ENCODE measurements around the gene KCNH1.

KCNH1 gene

DNA sequence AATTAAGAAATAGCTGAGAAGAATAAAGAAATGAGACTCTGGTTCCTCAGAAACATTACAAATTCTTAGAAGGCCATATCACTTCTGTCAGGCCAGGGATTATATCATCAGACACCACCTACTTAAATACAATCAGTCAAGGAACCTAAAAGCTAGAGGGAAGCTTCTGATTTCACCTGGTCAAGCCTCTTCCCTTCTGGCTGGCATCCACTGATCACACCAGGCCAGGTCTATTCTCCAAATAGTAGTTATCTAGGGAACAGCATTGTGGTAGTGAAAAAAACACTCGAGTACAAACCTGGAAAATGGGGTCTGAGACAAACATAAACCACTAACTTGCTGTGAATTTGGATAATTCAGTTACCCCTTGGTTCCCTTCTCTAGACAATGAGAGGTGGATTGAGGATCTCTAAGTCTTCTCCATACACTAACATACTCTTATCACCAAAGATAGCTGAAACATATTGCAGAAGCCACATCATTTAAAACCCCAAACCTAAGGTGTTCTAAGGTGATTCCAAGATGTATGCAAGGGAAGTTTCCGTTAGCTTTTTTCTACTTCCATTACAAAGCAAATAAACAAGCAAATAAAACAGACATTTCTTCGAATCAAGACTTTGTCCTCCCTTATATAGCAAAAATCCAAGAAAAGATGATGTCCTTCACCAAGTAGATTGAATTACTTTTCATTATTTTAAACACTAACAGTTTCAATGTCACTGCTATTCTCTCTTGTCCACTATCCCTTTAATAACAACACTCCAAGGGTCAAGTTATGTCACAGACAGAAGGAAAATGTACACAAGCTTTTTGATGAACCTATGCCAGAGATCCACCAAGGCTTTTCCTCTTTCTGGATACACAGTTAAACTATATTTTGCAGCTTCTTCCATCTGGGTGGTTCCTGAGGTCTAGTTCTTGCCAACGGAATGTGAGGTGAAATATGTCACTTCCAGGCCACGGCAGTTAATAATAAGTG, 212.9 kb downstream of the KCNH1 start:
- in situ Hi-C loops (cut with MboI; ENCODE audit: low sequenced_read_pairs): no loop called here

DNA sequence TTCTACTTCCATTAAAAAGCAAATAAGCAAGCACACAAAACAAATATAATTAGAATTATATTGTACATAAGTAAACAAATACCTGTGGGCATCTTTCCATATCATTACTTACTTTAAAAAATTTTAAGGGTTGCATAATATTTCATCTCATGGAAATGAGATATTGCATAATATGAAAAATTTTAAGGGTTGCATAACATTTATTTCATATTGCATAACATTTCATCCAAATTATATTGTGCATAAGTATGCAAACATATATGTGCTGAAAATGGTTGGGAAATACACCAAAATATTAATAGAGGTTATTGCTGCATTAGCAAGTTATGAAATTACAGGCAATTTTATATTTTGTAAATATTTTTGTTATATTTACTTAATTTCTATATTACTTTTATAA, 213.7 kb downstream of the KCNH1 start:
- in situ Hi-C loops (cut with MboI; ENCODE audit: low sequenced_read_pairs): no loop called here

DNA sequence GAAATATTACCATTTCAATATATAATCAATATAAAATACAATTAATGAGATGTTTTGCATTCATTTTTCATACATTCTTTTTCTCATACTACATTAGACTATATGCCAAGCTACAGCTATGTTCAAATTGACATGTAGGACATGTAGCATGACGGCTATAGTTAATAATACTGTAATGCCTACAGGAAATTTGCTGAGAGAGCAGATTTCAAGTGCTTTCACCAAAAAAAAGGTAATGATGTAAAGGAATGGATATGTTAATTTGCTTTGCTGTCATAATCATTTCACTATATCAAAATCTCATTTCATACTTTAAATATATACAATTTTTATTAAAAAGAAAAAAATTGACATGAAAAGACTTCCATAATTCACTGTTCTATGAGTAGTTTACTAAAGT, 215.1 kb downstream of the KCNH1 start:
- in situ Hi-C loops (cut with MboI; ENCODE audit: low sequenced_read_pairs): no loop called here

DNA sequence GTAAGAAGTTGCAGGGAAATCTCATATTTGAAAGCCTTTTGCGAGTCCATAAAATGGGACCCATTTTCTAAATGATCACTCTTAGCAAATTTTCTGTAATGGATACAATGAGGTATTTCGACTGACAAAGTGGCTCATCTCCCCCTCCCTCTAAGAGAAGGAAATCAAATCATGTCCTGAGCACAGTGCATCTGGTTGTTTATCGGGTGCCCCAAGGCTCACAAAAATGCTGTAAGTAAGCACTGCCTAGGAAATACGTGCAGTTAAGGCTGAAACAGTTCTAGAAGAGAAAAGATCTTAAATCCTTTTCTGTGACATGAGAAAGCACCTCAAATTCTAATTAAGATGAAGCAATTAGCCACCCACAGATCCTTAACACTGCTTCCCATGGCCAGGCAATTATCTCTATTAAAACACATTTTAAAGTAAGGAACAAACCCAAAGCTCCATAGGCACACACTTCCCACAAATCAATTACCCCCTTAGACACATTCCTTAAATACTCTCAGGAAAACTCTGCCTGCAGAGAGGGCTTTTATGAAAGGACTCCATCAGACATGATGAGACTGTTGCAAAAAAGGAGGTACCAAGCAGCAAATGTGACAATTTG, 216.3 kb downstream of the KCNH1 start:
- in situ Hi-C loops (cut with MboI; ENCODE audit: low sequenced_read_pairs): no loop called here

DNA sequence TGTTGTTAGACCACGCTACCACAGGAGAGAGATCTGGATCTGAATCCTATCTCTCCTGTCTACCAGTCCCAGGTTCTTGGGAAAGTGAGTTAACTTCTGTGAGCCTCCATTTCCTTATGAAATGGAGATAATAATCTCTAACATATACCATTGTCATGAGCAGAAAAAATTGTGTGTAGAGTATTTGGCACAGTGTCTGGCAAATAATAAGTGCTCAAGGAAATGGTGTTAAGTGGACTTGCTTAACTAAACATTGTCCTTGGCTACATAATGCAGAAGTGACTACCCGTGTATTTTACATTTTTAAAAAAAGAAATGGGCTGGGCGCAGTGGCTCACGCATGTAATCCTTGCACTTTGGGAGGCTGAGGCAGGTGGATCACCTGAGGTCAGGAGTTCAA, 217.4 kb downstream of the KCNH1 start:
- in situ Hi-C loops (cut with MboI; ENCODE audit: low sequenced_read_pairs): no loop called here

DNA sequence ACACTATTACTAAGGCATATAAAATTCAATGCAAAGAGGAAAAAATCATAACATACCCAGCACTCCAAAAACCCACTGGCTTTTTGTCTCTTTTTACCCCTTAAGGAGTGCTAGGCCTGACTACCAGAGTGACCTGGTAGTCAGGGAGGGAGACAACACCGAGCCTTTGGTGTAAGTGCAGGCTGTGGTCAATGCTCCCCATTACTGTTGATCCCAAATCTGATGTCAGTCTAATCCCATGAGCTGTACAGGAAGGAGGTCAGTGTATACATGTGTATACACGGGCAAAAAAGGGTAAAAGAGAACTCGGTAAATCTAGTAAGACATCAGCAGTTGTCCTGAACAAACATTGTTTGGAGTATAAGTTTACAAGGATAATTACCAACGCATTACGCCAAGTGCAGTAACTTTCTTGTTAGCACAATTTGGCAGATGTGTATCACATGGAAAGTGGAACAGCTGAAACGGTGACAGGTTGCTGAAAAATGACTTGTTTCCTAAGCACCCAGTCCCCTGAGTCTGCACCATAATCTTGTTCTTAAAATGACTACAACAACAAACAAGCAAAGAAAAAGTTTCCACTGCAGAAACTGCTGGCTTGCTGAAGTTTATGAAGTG, 217.9 kb downstream of the KCNH1 start:
- in situ Hi-C loops (cut with MboI; ENCODE audit: low sequenced_read_pairs): no loop called here

DNA sequence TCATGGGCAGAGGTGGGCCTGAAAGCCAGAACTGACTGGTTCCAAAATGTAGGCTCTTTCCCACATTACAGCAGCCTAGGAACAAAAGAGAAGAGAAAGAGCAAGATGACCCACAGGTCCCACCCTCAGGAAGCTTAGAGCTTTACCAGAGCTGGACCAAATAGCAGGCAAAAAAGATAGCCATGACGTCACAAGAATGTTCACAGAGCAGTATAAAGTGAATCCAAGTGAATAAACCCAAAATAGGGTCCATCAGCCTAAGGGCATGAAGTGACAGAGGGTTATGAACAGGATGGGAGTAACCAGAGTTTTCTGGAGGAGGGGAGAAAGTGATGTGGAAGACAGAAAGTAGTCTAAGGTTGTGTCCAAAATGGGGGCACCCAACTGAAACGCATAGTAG, 221.2 kb downstream of the KCNH1 start:
- in situ Hi-C loops (cut with MboI; ENCODE audit: low sequenced_read_pairs): no loop called here

DNA sequence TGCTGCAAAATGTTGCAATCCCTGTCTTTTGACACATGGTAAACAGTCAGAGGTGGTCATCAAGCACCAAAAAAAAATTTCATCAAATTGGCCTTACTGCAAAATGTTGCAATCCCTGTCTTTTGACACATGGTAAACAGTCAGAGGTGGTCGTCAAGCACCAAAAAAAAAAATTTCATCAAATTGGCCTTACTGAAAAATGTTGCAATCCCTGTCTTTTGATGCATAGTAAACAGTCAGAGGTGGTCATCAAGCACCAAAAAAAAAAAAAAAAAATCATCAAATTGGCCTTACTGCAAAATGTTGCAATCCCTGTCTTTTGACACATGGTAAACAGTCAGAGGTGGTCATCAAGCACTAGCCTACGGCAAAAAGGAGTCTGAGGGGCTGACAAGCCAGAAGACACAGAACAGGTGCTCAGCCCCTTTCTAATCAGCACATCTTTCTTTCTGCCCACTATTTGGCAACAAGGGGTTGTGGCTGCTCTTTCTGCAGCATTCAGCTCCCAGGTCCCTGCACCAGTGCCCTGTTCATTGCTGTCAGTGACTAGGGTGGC, 223.8 kb downstream of the KCNH1 start:
- in situ Hi-C loops (cut with MboI; ENCODE audit: low sequenced_read_pairs): no loop called here

DNA sequence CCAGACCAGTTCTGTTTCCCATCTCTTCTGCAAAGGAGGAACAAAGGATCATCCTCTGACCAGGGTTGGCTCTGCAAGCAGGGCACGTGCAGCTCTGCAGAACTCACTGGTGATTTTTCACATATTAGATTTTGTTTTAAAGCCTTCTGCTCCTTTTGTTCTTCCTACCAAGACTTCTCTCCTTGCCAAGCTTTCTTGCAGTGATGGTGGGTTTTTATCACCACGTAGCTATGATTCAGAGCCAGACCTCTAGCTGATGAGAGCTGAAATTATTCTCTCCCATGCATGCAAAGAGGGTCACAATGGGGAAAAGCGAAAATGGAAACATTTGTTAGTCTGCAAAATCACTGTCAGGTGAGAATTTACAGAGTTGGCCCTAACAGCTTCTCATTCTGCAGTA, 225.2 kb downstream of the KCNH1 start:
- in situ Hi-C loops (cut with MboI; ENCODE audit: low sequenced_read_pairs): no loop called here

DNA sequence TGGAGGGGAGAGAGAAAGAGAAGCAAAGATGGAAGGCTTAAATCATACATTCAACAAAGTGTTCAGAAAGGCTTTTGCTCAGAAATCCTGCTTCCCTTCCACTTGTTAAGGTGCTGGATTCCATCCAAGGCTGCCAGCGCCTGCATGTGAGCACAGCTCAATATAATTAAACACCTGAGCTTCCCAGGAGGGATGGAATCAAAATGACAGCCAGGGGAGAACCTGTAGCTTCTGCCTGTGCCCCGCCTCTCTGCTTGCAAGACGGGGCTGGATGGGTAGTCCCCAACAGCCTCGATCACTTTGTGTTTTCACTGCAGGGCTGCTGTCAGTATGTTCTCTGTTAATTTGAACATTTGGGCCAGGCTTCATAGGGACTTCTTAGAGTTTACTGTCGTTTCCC, 225.7 kb downstream of the KCNH1 start:
- in situ Hi-C loops (cut with MboI; ENCODE audit: low sequenced_read_pairs): no loop called here

DNA sequence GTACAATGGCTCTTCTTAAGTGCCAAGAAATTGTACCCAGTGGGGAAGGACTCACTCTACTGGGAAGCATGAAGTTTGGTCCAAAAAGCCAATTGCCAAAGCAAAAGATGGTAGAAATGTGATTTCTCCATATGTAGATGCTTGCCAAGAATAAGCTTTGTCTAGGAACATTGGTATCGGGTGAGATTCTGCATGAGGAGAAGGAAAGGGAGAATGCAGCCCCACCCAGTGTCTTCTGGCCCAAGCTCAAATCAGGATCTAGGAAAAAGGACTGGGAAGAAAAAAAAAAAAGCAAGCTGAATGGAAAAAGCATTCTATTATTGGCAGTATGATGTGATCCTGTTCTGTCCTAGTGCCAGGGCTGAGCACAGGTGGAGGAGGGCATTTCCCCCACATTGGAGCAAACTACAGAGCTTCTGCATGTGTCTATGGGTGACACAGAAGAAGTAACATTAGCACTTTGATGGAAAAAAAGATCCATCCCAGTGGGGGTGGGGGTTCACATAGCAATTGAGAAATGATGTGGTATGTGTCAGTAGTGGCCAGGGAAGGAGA, 226.6 kb downstream of the KCNH1 start:
- in situ Hi-C loops (cut with MboI; ENCODE audit: low sequenced_read_pairs): no loop called here

DNA sequence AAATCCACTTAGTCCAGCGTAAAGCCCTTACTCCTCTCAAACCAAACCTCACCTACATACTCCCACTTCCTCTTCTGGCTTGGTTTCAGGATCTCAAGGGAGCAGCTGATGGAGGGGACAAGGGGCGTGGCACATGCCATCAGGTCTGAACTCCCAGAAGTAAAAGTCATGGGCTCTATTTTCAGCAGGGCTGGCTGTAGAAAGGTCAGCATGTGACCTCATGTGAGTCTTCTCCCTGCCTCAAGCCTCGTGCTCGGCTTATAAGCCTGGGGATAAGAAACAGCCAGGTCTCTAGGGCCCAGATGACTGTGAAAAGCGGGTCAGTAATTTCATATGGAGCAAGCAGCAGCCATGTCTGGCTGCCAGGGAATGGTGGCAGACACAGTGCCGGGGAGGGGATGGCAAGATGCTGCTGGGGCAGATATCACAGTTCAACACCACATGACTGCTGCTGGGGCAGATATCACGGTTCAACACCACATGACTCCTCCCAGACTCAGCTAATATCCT, 227.9 kb downstream of the KCNH1 start:
- in situ Hi-C loops (cut with MboI; ENCODE audit: low sequenced_read_pairs): no loop called here

DNA sequence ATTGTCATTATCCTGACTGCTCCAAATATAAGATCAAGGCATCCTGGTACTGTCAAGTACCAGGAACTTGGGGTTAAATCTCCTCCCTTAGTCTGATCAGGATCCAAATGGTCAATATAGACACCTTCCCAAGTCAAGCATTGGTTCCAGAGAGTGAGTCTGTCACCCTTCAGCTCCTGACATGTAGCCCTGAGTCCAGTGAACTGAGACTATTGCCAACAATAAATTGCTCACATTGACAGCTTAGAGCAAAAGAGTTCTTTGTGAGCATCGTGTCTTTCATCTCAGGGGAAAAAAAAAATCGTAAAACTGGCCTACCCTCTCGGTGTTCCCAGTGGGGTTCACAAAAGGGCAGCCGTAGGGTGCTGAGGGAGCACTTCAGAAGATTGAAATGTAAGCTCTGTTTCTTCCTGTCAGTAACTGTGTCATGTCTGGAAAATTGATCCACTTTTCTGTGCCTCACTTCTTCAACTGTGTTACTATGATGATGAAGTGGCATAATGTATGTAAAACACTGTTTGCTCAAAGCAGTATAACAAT, 228.5 kb downstream of the KCNH1 start:
- in situ Hi-C loops (cut with MboI; ENCODE audit: low sequenced_read_pairs): no loop called here

DNA sequence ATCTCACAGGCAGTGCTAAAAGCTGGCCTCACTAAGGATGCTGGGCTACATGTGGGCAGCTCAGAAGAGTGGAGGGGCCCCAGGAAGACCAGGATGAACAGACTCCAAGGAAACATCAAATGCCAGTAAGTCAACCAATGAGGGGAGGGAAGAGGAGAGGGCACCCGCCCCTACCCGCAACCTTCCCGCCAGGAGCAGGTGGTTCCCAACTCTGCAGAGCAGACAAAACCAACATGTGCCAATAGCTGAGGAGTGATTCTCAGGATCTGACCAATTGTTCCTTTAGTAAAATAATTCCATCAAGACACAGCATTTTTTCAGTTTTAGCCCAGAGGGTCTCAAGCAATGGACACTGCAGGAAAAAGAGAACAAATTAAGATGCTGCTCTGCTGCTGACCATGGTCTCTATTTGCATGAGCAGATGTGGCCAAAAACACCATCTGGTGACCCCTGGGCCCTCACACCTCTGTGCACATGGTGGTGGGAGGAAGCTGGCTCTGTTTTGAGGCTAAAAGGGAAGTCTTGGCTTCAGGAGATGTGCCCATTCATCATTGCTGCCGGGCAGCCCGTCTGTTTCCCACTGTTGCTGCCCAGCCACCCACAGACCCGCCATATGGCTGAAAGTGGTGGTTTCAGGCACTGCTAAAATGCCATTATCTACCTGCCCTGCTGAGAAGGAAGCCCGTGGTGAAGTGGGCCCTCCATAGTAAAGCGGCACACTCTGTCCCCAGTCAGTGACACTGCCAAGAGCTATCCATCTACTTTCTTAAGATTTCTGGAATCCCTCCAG, 231.8 kb downstream of the KCNH1 start:
- in situ Hi-C loops (cut with MboI; ENCODE audit: low sequenced_read_pairs): no loop called here

DNA sequence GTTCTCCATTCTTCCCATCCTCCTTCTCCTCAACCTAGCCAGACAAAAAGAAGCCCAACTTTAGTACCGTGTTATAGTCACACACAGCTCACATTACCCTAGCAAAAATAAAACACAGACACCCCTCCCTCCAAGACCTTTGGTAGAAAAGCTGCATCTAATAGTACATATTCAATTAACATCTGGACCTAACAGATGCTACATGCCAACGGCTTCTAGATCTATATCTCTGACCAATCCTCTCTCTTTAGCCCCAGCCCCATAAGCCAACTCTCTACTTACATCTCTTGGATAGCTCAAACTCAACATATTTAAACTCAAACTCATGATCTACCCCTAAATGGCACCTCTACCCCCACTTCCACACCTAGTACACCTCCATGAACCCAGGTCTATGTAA, 233.1 kb downstream of the KCNH1 start:
- in situ Hi-C loops (cut with MboI; ENCODE audit: low sequenced_read_pairs): no loop called here

DNA sequence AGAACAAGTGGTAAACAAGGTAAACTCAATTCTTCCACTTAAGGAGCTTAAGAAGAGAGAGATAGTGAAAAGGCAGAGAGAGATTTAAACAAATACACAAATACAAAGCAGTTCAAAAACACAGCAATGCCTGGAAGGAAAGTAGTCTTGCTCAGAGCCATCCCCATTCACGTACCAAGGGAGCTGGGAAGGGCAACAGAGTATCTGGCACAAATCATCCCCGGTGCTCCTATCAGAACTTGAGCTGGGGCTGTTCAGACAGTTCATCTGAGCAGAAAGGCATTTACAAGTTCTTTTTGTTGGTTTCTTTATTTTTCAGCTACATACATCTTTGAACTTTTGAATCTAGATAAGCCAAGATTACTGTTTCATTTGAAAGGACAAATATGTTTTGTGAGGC, 233.9 kb downstream of the KCNH1 start:
- in situ Hi-C loops (cut with MboI; ENCODE audit: low sequenced_read_pairs): no loop called here

DNA sequence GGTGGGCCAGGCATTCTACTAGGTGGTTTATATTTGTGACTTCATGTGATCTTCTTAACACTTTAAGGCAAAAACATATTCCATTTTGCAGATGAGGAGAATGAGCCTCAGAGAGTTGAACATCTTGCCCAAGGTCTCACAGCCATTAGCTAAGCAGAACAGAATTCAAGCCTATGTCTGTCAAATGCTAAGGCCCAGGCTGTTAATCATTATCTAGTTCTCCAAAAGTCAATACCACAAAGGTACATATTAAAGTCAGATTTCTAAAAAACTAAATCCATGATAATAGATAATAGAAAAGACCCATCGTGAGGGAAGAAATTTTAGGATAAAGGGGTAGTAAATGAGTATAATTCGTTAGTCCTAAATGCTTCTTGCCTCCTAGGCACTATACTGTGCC, 234.3 kb downstream of the KCNH1 start:
- in situ Hi-C loops (cut with MboI; ENCODE audit: low sequenced_read_pairs): no loop called here

DNA sequence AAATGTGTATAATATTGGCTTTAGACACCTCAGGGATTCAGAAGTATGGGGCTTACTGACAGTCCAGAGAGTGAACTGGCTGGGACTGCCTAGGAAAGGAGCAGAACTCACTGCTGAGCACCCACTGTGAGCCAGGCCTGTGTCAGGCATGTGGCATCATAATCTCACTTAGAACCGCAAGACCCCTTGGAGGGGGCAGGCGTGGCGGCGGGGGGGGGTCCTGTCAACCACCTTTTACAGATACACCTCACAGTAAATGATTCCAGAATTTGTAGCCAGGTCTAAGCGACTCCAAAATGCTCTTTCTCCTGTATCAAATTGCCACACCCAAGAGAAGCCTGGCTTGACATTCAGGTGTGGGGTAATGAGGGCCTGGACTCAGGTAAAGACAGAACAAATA, 235.5 kb downstream of the KCNH1 start:
- in situ Hi-C loops (cut with MboI; ENCODE audit: low sequenced_read_pairs): no loop called here

DNA sequence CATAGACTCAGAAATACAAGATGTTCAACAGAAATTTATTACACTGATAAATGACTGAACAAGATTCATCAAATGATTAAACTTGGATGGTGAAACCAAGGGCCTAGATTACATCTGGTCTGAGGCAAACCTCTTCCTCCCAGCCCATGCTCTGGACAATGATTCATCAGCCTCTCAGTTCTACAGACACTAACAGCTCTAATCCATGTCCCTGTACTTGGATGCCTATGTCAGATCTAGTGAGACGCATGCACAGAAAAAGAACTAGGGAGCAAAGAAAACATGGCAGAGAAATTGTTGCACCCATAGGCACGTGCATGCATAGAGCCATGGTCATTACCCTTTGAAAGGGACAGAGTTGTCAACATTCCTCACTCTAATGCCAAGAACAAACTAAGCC, 250.1 kb downstream of the KCNH1 start:
- in situ Hi-C loops (cut with MboI; ENCODE audit: low sequenced_read_pairs): no loop called here

Data from HL-60/S4 treated with phorbol 12-myristate 13-acetate at 8.2 ng/mL for 4 days and 3 days (cell line).